Measurements from ENCODE around the gene CAMTA1.
"Not testable (repeated sequence)": the region's sequence is repeated elsewhere in the genome, so short reads cannot be mapped to it uniquely, and the experiment has no call there.

Gene CAMTA1

GRCh38 chr1:6809461-6809860 is 24.2 kb downstream of the CAMTA1 start:
- DNase-seq (ENCODE audit: low read depth), result no peak

- DNase-seq (ENCODE audit: low read depth), result not testable (repeated sequence)
These were observed 25.0 kb downstream of the CAMTA1 start for GRCh38 chr1:6810146-6810734.

GRCh38 chr1:6811583-6811982 is 26.3 kb downstream of the CAMTA1 start:
- DNase-seq (ENCODE audit: low read depth), result no peak

GRCh38 chr1:6813165-6813564 is 27.9 kb downstream of the CAMTA1 start:
- no peak for DNase-seq (ENCODE audit: low read depth)

GRCh38 chr1:6815726-6816125 is 30.5 kb downstream of the CAMTA1 start:
- no peak for DNase-seq (ENCODE audit: low read depth)

- DNase-seq (ENCODE audit: low read depth), result no peak
These were observed 34.2 kb downstream of the CAMTA1 start for GRCh38 chr1:6819246-6820040.

GRCh38 chr1:6820899-6821298 is 35.6 kb downstream of the CAMTA1 start:
- DNase-seq (ENCODE audit: low read depth), result no peak

- DNase-seq (ENCODE audit: low read depth), result no peak
These were observed 37.5 kb downstream of the CAMTA1 start for GRCh38 chr1:6822530-6823359.

GRCh38 chr1:6823793-6824192 is 38.5 kb downstream of the CAMTA1 start:
- DNase-seq (ENCODE audit: low read depth), result no peak

- no peak for DNase-seq (ENCODE audit: low read depth)
These were observed 39.6 kb downstream of the CAMTA1 start for GRCh38 chr1:6824665-6825368.

GRCh38 chr1:6825828-6826227 is 40.6 kb downstream of the CAMTA1 start:
- DNase-seq (ENCODE audit: low read depth), result no peak

GRCh38 chr1:6827079-6827478 is 41.8 kb downstream of the CAMTA1 start:
- DNase-seq (ENCODE audit: low read depth), result no peak

- no peak for DNase-seq (ENCODE audit: low read depth)
These were observed 42.4 kb downstream of the CAMTA1 start for GRCh38 chr1:6827630-6828165.

GRCh38 chr1:6831366-6831765 is 46.1 kb downstream of the CAMTA1 start:
- DNase-seq (ENCODE audit: low read depth), result no peak

- DNase-seq (ENCODE audit: low read depth), result not testable (repeated sequence)
These were observed 46.8 kb downstream of the CAMTA1 start for GRCh38 chr1:6832006-6832405.

GRCh38 chr1:6832531-6833188 is 47.4 kb downstream of the CAMTA1 start:
- no peak for DNase-seq (ENCODE audit: low read depth)

- DNase-seq (ENCODE audit: low read depth), result no peak
These were observed 48.5 kb downstream of the CAMTA1 start for GRCh38 chr1:6833804-6834203.

- DNase-seq (ENCODE audit: low read depth), result no peak
These were observed 49.1 kb downstream of the CAMTA1 start for GRCh38 chr1:6834366-6834765.

GRCh38 chr1:6835139-6835538 is 49.9 kb downstream of the CAMTA1 start:
- DNase-seq (ENCODE audit: low read depth), result no peak

GRCh38 chr1:6842301-6842700 is 57.0 kb downstream of the CAMTA1 start:
- DNase-seq (ENCODE audit: low read depth), result no peak

- DNase-seq (ENCODE audit: low read depth), result not testable (repeated sequence)
These were observed 60.5 kb downstream of the CAMTA1 start for GRCh38 chr1:6845786-6846185.
